Mesenchymal stem cell (in vitro differentiated cells and primary cell): ENCODE results near the gene NT5C2.

Source experiments
- DNase-seq: peaks from one replicate; pipeline ENCODE4 v3.0.0-alpha.2; 2013
- H2AFZ ChIP-seq: one replicate; pipeline ENCODE4 v1.6.1; 2013; ENCODE audit warnings: low read depth, mild to moderate bottlenecking, control low read depth, inconsistent platforms, low read length, moderate library complexity
- H2AK5ac ChIP-seq: 2 replicates; pipeline ENCODE4 v1.6.1; 2013; ENCODE audit warnings: low read length, moderate library complexity, mild to moderate bottlenecking, inconsistent platforms; ENCODE audit not compliant: severe bottlenecking
- H2BK120ac ChIP-seq: one replicate; pipeline ENCODE4 v1.6.1; 2013; ENCODE audit warnings: low read depth, mild to moderate bottlenecking, inconsistent platforms, low read length, moderate library complexity
- H2BK12ac ChIP-seq, 2 experiments: one replicate each; pipeline ENCODE4 v1.6.1; 2013; ENCODE audit warnings: inconsistent platforms in 2 of 2, low read length in 2 of 2, mild to moderate bottlenecking in 2 of 2, moderate library complexity in 2 of 2, control low read depth in 1 of 2
- H2BK15ac ChIP-seq: one replicate; pipeline ENCODE4 v1.6.1; 2013; ENCODE audit warnings: mild to moderate bottlenecking, low read depth, inconsistent platforms; ENCODE audit not compliant: poor library complexity, severe bottlenecking
- H2BK5ac ChIP-seq: 2 replicates; pipeline ENCODE4 v1.6.1; 2013; ENCODE audit warnings: low read depth, mild to moderate bottlenecking, low read length, control low read depth, inconsistent platforms; ENCODE audit not compliant: poor library complexity, severe bottlenecking
- H3K14ac ChIP-seq, 2 experiments: one replicate each; pipeline ENCODE4 v1.6.1; 2013; ENCODE audit warnings: inconsistent platforms in 2 of 2, low read length in 2 of 2, control low read depth in 1 of 2, mild to moderate bottlenecking in 1 of 2, moderate library complexity in 1 of 2
- H3K18ac ChIP-seq, 2 experiments: one replicate each; pipeline ENCODE4 v1.6.1; 2013; ENCODE audit warnings: inconsistent platforms in 2 of 2, low read length in 2 of 2, control low read depth in 1 of 2, low read depth in 1 of 2, mild to moderate bottlenecking in 1 of 2
- H3K23ac ChIP-seq, 2 experiments: one replicate each; pipeline ENCODE4 v1.6.1; 2013; ENCODE audit warnings: inconsistent platforms in 2 of 2, low read length in 2 of 2, mild to moderate bottlenecking in 2 of 2, moderate library complexity in 2 of 2, control low read depth in 1 of 2
- H3K27ac ChIP-seq: 2 replicates; pipeline ENCODE4 v1.5.1; 2013; ENCODE audit warnings: mild to moderate bottlenecking, moderate library complexity, low read length, control low read depth, inconsistent platforms; ENCODE audit not compliant: poor library complexity, severe bottlenecking
- H3K27me3 ChIP-seq, 2 experiments: 2 replicates each; pipeline versions ENCODE4 v1.6.1 to v1.7.0; 2013; ENCODE audit warnings: low read length in 2 of 2, mild to moderate bottlenecking in 2 of 2, moderate library complexity in 2 of 2, control low read depth in 1 of 2, inconsistent platforms in 1 of 2; ENCODE audit not compliant: control insufficient read depth in 1 of 2, insufficient read depth in 1 of 2
- H3K36me3 ChIP-seq, 2 experiments: 2 replicates each; pipeline versions ENCODE4 v1.6.1 to v1.7.0; 2013; ENCODE audit warnings: low read length in 2 of 2, control low read depth in 1 of 2, inconsistent platforms in 1 of 2, low read depth in 1 of 2, mild to moderate bottlenecking in 1 of 2; ENCODE audit not compliant: insufficient read depth in 2 of 2, control insufficient read depth in 1 of 2
- H3K4ac ChIP-seq, 2 experiments: one replicate each; pipeline ENCODE4 v1.6.1; 2013; ENCODE audit warnings: inconsistent platforms in 2 of 2, low read length in 2 of 2, mild to moderate bottlenecking in 2 of 2, moderate library complexity in 2 of 2, control low read depth in 1 of 2, low read depth in 1 of 2
- H3K4me1 ChIP-seq: 2 replicates; pipeline ENCODE4 v1.6.1; 2013; ENCODE audit warnings: low read depth, low read length, control low read depth; ENCODE audit not compliant: control insufficient read depth, insufficient read depth
- H3K4me2 ChIP-seq: 2 replicates; pipeline ENCODE4 v1.6.1; 2013; ENCODE audit warnings: low read length, mild to moderate bottlenecking, inconsistent platforms; ENCODE audit not compliant: poor library complexity, severe bottlenecking
- H3K4me3 ChIP-seq, 2 experiments: 2 replicates each; pipeline versions ENCODE4 v1.5.1 to v1.7.0; 2013; ENCODE audit warnings: low read length in 2 of 2, mild to moderate bottlenecking in 2 of 2, control low read depth in 1 of 2, low read depth in 1 of 2; ENCODE audit not compliant: insufficient read depth in 1 of 2
- H3K79me1 ChIP-seq: replicated peaks from 2 replicates; pipeline ENCODE4 v1.6.1; 2013; ENCODE audit warnings: mild to moderate bottlenecking, control low read depth, low read length, inconsistent platforms; ENCODE audit not compliant: poor library complexity, severe bottlenecking
- H3K9ac ChIP-seq: 2 replicates; pipeline ENCODE4 v1.7.0; 2013; ENCODE audit warnings: mild to moderate bottlenecking, low read length, moderate library complexity
- H3K9me3 ChIP-seq: 2 replicates; pipeline ENCODE4 v1.7.0; 2013; ENCODE audit warnings: mild to moderate bottlenecking, low read length; ENCODE audit not compliant: control insufficient read depth
- H4K8ac ChIP-seq: one replicate; pipeline ENCODE4 v1.6.1; 2013; ENCODE audit warnings: inconsistent platforms, mild to moderate bottlenecking, low read length, moderate library complexity
- H4K91ac ChIP-seq: one replicate; pipeline ENCODE4 v1.6.1; 2013; ENCODE audit warnings: mild to moderate bottlenecking, low read length, inconsistent platforms
- WGBS: methylation state at CpG from one replicate; pipeline ENCODE4 v1.1.7; 2013; ENCODE audit warnings: mixed read lengths; 5-methylcytosine and 5-hydroxymethylcytosine counted together

NT5C2 gene

DNA sequence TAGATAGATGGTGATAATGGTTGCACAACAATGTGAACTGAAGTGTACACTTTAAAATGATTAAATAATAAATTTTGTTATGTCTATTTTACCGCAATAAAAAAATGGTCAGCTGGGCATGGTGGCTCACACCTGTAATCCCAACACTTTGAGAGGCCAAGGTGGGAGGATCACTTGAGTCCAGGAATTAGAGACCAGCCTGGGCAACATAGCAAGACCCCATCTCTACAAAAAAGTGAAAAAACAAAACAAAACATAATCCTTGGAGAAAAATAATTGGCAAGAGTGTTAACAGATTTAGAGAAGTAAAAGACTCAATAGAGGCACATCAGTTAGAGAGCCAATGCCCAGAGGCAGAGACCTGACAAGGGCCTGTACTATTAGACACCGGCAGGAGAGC, 42.7 kb upstream of the NT5C2 start:
- Histone ChIP-seq H2BK15ac (peak overlapping the region; percentile 69), H3K4me2 (no peak overlapping the region), H3K18ac (no peak overlapping the region), H3K79me1 (no peaks in the 10 kb centered on the region), H3K27ac (no peak overlapping the region), H3K14ac (no peak overlapping the region), H3K4me3 (no peak overlapping the region), H3K9ac (no peak overlapping the region), H3K4me1 (peaks cover 4% of the 10 kb centered on the region), H4K91ac (no peak overlapping the region), H3K27me3 (no peaks in the 10 kb centered on the region), H2BK12ac (no peak overlapping the region), H3K4ac (no peak overlapping the region), H3K23ac (no peak overlapping the region), H2BK120ac (no peak overlapping the region), H3K9me3 (no peaks in the 10 kb centered on the region), H2AFZ (no peak overlapping the region), H4K8ac (no peak overlapping the region), H2BK5ac (no peak overlapping the region), H2AK5ac (no peak overlapping the region), H3K36me3 (no peaks in the 10 kb centered on the region)
- DNase-seq, result no peak
- 92% methylated on average over 1 of the region's 2 CpGs for whole genome bisulfite sequencing

DNA sequence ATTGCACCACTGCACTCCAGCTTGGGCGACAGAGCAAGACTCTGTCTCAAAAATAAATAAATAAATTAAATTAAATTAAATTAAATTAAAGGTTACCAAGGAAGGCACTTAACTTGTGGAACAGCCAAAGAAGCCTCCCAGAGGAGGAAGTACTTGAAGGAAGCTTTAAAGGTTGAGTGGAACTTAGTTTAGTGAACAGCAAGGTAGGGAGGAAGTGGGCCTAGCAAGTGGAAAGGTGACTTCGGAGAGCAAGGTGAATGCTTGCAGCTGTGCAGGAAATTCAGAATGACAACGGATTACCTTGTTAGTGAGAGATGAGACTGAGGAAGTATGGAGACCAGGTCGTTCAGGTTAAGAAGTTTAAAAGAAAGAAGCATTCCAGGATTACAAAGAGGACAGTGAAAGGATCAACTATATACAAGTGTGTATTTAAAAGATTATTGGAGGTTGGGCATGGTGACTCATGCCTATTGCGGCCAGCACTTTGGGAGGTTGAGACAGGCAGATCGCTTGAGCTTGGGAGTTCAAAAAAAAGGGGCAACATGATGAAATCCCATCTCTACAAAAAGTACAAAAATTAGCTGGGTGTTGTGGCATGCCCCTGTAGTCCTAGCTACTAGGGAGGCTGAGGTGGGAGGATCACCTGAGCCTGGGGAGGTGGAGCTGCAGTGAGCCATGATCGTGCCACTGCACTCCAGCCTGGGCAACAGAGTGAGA, 39.9 kb upstream of the NT5C2 start:
- no peak overlapping the region for H3K4me3 ChIP-seq
- peak overlapping the region; percentile 92 for H2AK5ac ChIP-seq
- no peak overlapping the region for H3K23ac ChIP-seq
- H3K4me1 ChIP-seq, result peaks cover 9% of the 10 kb centered on the region
- no peak overlapping the region for H3K4me2 ChIP-seq
- no peaks in the 10 kb centered on the region for H3K9me3 ChIP-seq
- no peaks in the 10 kb centered on the region for H3K36me3 ChIP-seq
- no peak overlapping the region for H3K9ac ChIP-seq
- peak overlapping the region; percentile 34 for H2BK120ac ChIP-seq
- peak; percentile 78 for DNase-seq
- H4K8ac ChIP-seq, result peak overlapping the region; percentile 75
- H3K27ac ChIP-seq, result peak overlapping the region; percentile 94
- peak overlapping the region; percentile 25 to 97 for H2BK12ac ChIP-seq
- no peaks in the 10 kb centered on the region for H3K79me1 ChIP-seq
- no peak overlapping the region for H2AFZ ChIP-seq
- H3K27me3 ChIP-seq, result no peaks in the 10 kb centered on the region
- WGBS, result 27% methylated on average over 5 of the region's 7 CpGs
- peak overlapping the region; percentile 51 for H2BK5ac ChIP-seq
- no peak overlapping the region for H3K14ac ChIP-seq
- peak overlapping the region; percentile 80 for H2BK15ac ChIP-seq
- peak overlapping the region; percentile 74 to 86 for H3K18ac ChIP-seq
- H3K4ac ChIP-seq, result peak overlapping the region in 1 of 2 experiments; percentile 47
- H4K91ac ChIP-seq, result peak overlapping the region; percentile 15

DNA sequence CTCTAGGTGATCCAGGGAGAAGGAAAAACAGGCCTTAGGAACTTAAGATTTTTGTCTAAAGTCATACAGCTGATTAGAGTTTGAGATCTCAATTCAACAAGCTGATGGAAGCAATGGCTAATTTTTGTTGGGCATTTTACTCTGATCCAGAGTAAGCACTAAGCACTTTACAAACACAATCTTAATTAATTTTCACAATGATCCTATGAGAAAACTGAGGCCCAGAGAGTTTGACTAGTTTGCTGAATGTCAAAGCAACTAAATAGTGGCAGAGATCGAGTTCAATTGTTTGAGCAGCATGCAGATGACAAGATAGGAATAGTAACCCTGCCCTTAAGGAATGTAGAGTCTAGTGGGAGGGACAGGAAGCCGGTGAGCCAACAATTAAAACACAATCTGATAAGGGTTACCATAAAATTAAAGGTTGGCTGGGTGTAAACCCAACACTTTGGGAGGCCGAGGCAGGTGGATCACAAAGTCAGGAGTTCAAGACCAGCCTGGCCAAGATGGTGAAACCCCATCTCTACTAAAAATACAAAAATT, 39.1 kb upstream of the NT5C2 start:
- Histone ChIP-seq H3K23ac (no peak overlapping the region), H4K91ac (no peak overlapping the region), H3K4ac (no peak overlapping the region), H2BK5ac (peak overlapping the region; percentile 36), H3K4me2 (no peak overlapping the region), H2BK15ac (no peak overlapping the region), H3K4me3 (no peak overlapping the region), H4K8ac (no peak overlapping the region), H2AFZ (no peak overlapping the region), H3K18ac (peak overlapping the region in 1 of 2 experiments; percentile 62), H3K36me3 (no peaks in the 10 kb centered on the region), H2BK120ac (no peak overlapping the region), H3K27me3 (no peaks in the 10 kb centered on the region), H3K9ac (no peak overlapping the region), H3K9me3 (no peaks in the 10 kb centered on the region), H3K14ac (no peak overlapping the region), H2AK5ac (peak overlapping the region; percentile 98), H3K4me1 (peaks cover 9% of the 10 kb centered on the region), H2BK12ac (peak overlapping the region in 1 of 2 experiments; percentile 18), H3K79me1 (no peaks in the 10 kb centered on the region), H3K27ac (peak overlapping the region; percentile 98)
- DNase-seq, result no peak
- 54% methylated on average over 3 of the region's 3 CpGs for WGBS

DNA sequence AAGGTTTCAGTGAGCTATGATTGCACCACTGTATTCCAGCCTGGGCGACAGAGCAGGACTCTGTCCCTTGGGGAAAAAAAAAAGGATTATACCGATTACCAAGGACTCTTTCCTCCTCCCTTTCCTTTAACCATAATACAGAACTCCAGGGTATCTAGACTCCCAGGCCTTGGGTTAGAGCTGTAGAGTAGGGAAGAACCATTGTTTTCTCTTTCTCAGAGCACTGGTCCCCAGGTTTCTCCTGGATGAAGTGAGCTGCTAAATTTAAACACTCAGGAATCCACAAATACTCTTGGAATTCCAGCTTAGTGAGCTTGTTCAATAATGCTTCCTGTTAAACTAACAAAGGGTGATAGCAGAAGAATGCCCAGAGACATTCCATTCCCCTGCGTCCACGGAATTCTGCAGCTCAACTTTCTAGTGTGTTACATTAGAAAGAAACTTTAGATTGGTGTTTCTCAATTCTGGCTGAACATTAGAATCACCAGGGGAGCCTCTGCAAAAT, 38.0 kb upstream of the NT5C2 start:
- H3K4me3 ChIP-seq, result peak overlapping the region in 1 of 2 experiments; percentile 39
- H2BK15ac ChIP-seq, result no peak overlapping the region
- no peak overlapping the region for H3K23ac ChIP-seq
- peak overlapping the region; percentile 92 for H2BK5ac ChIP-seq
- peak; percentile 91 for DNase-seq
- H3K18ac ChIP-seq, result peak overlapping the region in 1 of 2 experiments; percentile 64
- H3K9me3 ChIP-seq, result no peaks in the 10 kb centered on the region
- H3K14ac ChIP-seq, result no peak overlapping the region
- peak overlapping the region; percentile 61 for H4K8ac ChIP-seq
- no CpG with 5 or more reads among the region's 4 CpGs for WGBS
- no peaks in the 10 kb centered on the region for H3K36me3 ChIP-seq
- H3K9ac ChIP-seq, result peak overlapping the region; percentile 73
- H2BK120ac ChIP-seq, result peak overlapping the region; percentile 87
- peak overlapping the region in 1 of 2 experiments; percentile 65 for H3K4ac ChIP-seq
- H2BK12ac ChIP-seq, result peak overlapping the region in 1 of 2 experiments; percentile 51
- H3K27ac ChIP-seq, result peak overlapping the region; percentile 99
- no peaks in the 10 kb centered on the region for H3K79me1 ChIP-seq
- H3K27me3 ChIP-seq, result no peaks in the 10 kb centered on the region
- peaks cover 9% of the 10 kb centered on the region for H3K4me1 ChIP-seq
- H4K91ac ChIP-seq, result peak overlapping the region; percentile 88
- H3K4me2 ChIP-seq, result no peak overlapping the region
- H2AFZ ChIP-seq, result no peak overlapping the region
- H2AK5ac ChIP-seq, result peak overlapping the region; percentile 99
